A673 (cell line): Measurements from ENCODE around the gene PLP2. TPM values are rescaled to one million over a fixed set of nuclear protein-coding genes. Genes with fewer than 3 reads are reported as not detected.
"Not testable (repeated sequence)": the region's sequence is repeated elsewhere in the genome, so short reads cannot be mapped to it uniquely, and the experiment has no call there.

Experiments used
- BruUV-seq: library from RNA; stranded (reverse); fragments of 400-500 nt; replicated peaks from 2 replicates; lab custom pipeline; 2021; lab: Mats Ljungman, UMichigan
- CTCF ChIA-PET: fragments of 300-600 bp; sonication (Branson Sonifier 250); formaldehyde crosslinking; loops from one replicate; lab custom pipeline; 2022; ENCODE audit warnings: antibody characterized with exemption; lab: Charles Lee
- POLR2A ChIA-PET: fragments of 300-600 bp; sonication (Branson Sonifier 250); formaldehyde crosslinking; loops from one replicate; lab custom pipeline; 2022; ENCODE audit warnings: antibody characterized with exemption; ENCODE audit not compliant: low non-redundant PET; lab: Charles Lee
- DNase-seq: peaks from one replicate; pipeline ENCODE4 v3.0.0-alpha.2; 2015; ENCODE audit warnings: low spot score
- H3K27ac ChIP-seq: fragments of 200-600 bp; sonication (generic); 2 replicates; pipeline ENCODE4 v1.5.1; 2016; ENCODE audit warnings: mixed run types, low read depth, mild to moderate bottlenecking, mixed read lengths, antibody characterized with exemption, low read length; ENCODE audit not compliant: poor library complexity, severe bottlenecking
- H3K27me3 ChIP-seq: fragments of 200-600 bp; sonication (generic); replicated peaks from 2 replicates; pipeline ENCODE4 v1.6.1; 2017; ENCODE audit warnings: mixed run types, low read depth, mild to moderate bottlenecking, mixed read lengths, antibody characterized with exemption, low read length; ENCODE audit not compliant: insufficient read depth, poor library complexity
- H3K36me3 ChIP-seq: fragments of 200-600 bp; sonication (generic); 2 replicates; pipeline ENCODE4 v1.6.1; 2016; ENCODE audit warnings: mixed run types, mild to moderate bottlenecking, mixed read lengths, antibody characterized with exemption, low read length; ENCODE audit not compliant: insufficient read depth, poor library complexity, severe bottlenecking
- H3K4me1 ChIP-seq: fragments of 200-600 bp; sonication (generic); 2 replicates; pipeline ENCODE4 v1.6.1; 2017; ENCODE audit warnings: mixed run types, mild to moderate bottlenecking, mixed read lengths, antibody characterized with exemption, low read length; ENCODE audit not compliant: insufficient read depth, poor library complexity, severe bottlenecking
- H3K4me3 ChIP-seq: fragments of 200-600 bp; sonication (generic); 2 replicates; pipeline ENCODE4 v1.5.1; 2016; ENCODE audit warnings: low read depth, mixed run types, mild to moderate bottlenecking, mixed read lengths, low read length; ENCODE audit not compliant: poor library complexity, severe bottlenecking
- H3K9me3 ChIP-seq: fragments of 200-600 bp; sonication (generic); 2 replicates; pipeline ENCODE4 v1.6.1; 2016; ENCODE audit warnings: mixed run types, low read depth, mild to moderate bottlenecking, mixed read lengths, antibody characterized with exemption, low read length; ENCODE audit not compliant: poor library complexity, severe bottlenecking
- EZH2 ChIP-seq: fragments of 200-600 bp; sonication (generic); IDR thresholded peaks from 2 replicates; pipeline ENCODE4 v1.6.1; 2017; ENCODE audit warnings: borderline replicate concordance, low read depth, mild to moderate bottlenecking, mixed read lengths, antibody characterized with exemption, low read length; ENCODE audit not compliant: poor library complexity, severe bottlenecking
- intact Hi-C: fragments of 100-400 bp; cut with micrococcal nuclease; formaldehyde crosslinking; loops from one replicate; pipeline ENCODE4 v1.10.0; 2022; ENCODE audit not compliant: unreplicated experiment
- total RNA-seq: library from RNA; stranded (reverse); gene quantifications from 2 replicates; pipeline ENCODE4 v1.2.3, GENCODE V29; 2021
- TF ChIP-seq, protein P1 (sequence below): fragments of 300-800, 200-600 bp; sonication (generic); conservative IDR thresholded peaks from 2 replicates; pipeline ENCODE4 v1.5.1; 2017; ENCODE audit warnings: low read depth, mild to moderate bottlenecking, antibody characterized with exemption, low read length, moderate library complexity, mixed read lengths

Gene PLP2
- total RNA-seq, 1 experiment from 2014 or later: 87.5 TPM

DNA sequence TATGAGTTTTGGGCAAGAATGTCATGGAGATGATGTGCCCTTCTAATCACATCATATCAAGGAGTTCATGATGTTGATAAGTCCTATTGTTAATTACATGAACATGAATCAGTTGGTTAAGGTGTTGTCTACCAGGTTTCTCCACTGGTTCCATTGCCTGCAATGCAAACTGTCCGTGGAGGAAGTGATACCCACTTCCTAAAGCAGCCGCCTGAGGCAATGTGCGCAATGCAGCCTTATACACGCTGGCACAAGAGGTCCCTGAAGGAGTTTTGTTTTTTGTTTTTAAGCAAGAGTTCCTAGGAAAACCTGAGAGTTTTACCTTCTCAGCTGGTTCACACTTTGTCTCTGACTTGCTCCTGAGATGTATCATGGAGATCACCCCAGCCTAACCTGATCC, 42.3 kb upstream of the PLP2 start:
- Histone ChIP-seq H3K27me3 (no peaks in the 10 kb centered on the region), H3K9me3 (no peaks in the 10 kb centered on the region), H3K4me1 (no peaks in the 10 kb centered on the region), H3K27ac (no peak overlapping the region), H3K36me3 (no peaks in the 10 kb centered on the region), H3K4me3 (no peak overlapping the region)
- CTCF ChIA-PET: no interaction called here
- no peak for DNase-seq
- TF ChIP-seq, protein P1, sequence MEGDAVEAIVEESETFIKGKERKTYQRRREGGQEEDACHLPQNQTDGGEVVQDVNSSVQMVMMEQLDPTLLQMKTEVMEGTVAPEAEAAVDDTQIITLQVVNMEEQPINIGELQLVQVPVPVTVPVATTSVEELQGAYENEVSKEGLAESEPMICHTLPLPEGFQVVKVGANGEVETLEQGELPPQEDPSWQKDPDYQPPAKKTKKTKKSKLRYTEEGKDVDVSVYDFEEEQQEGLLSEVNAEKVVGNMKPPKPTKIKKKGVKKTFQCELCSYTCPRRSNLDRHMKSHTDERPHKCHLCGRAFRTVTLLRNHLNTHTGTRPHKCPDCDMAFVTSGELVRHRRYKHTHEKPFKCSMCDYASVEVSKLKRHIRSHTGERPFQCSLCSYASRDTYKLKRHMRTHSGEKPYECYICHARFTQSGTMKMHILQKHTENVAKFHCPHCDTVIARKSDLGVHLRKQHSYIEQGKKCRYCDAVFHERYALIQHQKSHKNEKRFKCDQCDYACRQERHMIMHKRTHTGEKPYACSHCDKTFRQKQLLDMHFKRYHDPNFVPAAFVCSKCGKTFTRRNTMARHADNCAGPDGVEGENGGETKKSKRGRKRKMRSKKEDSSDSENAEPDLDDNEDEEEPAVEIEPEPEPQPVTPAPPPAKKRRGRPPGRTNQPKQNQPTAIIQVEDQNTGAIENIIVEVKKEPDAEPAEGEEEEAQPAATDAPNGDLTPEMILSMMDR: no peak
- no peak for TF ChIP-seq EZH2
- intact Hi-C loops: no loop called here
- no TSS peak for BruUV-seq
- POLR2A ChIA-PET: no interaction called here

DNA sequence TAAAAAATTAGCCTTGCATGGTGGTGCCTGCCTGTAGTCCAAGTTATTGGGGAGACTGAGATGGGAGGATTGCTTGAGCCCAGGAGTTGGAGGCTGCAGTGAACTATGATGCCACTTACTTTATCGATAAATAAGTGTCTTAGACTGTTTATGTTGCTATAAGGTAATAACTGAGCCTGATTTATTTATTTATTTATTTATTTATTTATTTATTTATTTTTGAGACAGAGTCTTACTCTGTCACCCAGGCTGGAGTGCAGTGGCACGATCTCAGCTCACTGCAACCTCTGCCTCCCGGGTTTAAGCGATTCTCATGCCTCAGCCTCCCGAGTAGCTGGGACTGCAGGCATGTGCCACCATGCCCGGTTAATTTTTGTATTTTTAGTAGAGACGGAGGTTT, 39.4 kb upstream of the PLP2 start:
- H3K9me3 ChIP-seq, POLR2A ChIA-PET, H3K4me1 ChIP-seq, BruUV-seq, intact Hi-C loops, CTCF ChIA-PET, H3K4me3 ChIP-seq, DNase-seq, H3K27me3 ChIP-seq, H3K36me3 ChIP-seq, H3K27ac ChIP-seq: not testable (repeated sequence)

DNA sequence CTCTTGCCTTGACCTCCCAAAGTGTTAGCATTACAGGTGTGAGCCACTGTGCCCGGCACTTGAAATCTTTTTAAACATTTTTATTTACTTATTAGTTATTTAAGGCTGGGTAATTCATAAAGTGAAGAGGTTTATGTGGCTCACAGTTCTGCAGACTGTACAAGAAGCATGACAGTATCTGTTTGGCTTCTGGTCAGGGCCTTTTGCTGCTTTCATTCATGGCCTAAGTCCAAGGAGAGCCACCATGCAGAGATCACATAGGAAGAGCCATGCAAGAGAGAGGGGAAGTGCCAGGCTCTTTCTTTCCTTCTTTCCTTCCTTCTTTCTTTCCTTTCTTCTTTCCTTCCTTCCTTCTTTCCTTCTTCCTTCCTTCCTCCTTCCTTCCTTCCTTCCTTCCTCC, 37.9 kb upstream of the PLP2 start:
- BruUV-seq: no TSS peak
- Histone ChIP-seq H3K9me3 (peaks cover under 1% of the 10 kb centered on the region), H3K36me3 (no peaks in the 10 kb centered on the region), H3K27ac (no peak overlapping the region), H3K4me1 (no peaks in the 10 kb centered on the region), H3K27me3 (no peaks in the 10 kb centered on the region), H3K4me3 (no peak overlapping the region)
- DNase-seq: no peak
- intact Hi-C loops: no loop called here
- CTCF ChIA-PET: no interaction called here
- POLR2A ChIA-PET: no interaction called here
- TF ChIP-seq EZH2: no peak
- TF ChIP-seq, protein P1: no peak

DNA sequence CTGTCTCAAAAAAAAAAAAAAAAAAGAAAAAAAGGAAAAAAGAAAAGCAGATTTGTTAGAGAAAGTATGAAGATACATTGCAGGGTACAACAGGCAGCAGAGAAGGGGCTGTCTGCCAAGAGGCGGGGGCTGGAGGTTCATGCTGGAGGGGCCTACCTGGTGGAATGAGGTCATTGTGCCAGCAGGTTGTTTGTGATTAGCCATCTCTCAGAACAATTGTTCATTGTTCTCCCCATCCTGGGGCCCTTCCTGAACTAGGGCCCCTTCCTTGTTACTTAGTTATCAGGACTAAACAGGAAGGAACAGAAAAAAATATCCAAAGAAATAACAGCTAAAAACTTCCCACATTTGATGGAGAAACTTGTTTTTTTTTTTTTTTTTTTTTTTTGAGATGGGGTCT, 34.2 kb upstream of the PLP2 start:
- no peak for DNase-seq
- Histone ChIP-seq H3K9me3 (peaks cover 17% of the 10 kb centered on the region), H3K4me1 (no peaks in the 10 kb centered on the region), H3K27me3 (no peaks in the 10 kb centered on the region), H3K36me3 (no peaks in the 10 kb centered on the region), H3K27ac (no peak overlapping the region), H3K4me3 (no peak overlapping the region)
- TF ChIP-seq EZH2: no peak
- TF ChIP-seq, protein P1: no peak
- ChIA-PET POLR2A (no interaction called here), CTCF (no interaction called here)
- BruUV-seq: no TSS peak
- intact Hi-C loops: no loop called here
